HepG2 (cell line): ENCODE data around the gene RAD52. TPM values are rescaled to one million over a fixed set of nuclear protein-coding genes. Genes with fewer than 3 reads are reported as not detected.

Source experiments
- CBX1 ChIP-seq: IDR thresholded peaks from one replicate; pipeline ENCODE4 v1.6.1; 2016; ENCODE audit warnings: antibody characterized with exemption, low read depth
- MTERF4 ChIP-seq: sonication (generic); formaldehyde crosslinking; IDR thresholded peaks from 2 replicates; pipeline ENCODE4 v1.8.0; 2023; ENCODE audit warnings: mild to moderate bottlenecking, missing genetic modification reagents
- PRDM4 ChIP-seq: sonication (generic); formaldehyde crosslinking; IDR thresholded peaks from 2 replicates; pipeline ENCODE4 v1.9.0; 2021; ENCODE audit warnings: missing genetic modification reagents, borderline replicate concordance
- SP5 ChIP-seq: IDR thresholded peaks from 2 replicates; pipeline ENCODE4 v1.6.1; 2016; ENCODE audit warnings: low read depth, borderline replicate concordance
- ZBTB40 ChIP-seq, 2 experiments: fragments of 450-650 bp in 1 of 2; sonication (generic) in 1 of 2; formaldehyde crosslinking in 1 of 2; IDR thresholded peaks; 2 replicates each; pipeline versions ENCODE4 v1.6.1 to v1.8.0; 2016 to 2022; ENCODE audit warnings: antibody characterized with exemption in 1 of 2, mild to moderate bottlenecking in 1 of 2, missing genetic modification reagents in 1 of 2
- ZFP36L1 ChIP-seq: sonication (generic); formaldehyde crosslinking; IDR thresholded peaks from 2 replicates; pipeline ENCODE4 v1.8.0; 2022; ENCODE audit warnings: mild to moderate bottlenecking, missing genetic modification reagents, moderate library complexity
- ZFP82 ChIP-seq: sonication (generic); formaldehyde crosslinking; IDR thresholded peaks from 2 replicates; pipeline ENCODE4 v1.5.1; 2020; ENCODE audit warnings: mild to moderate bottlenecking, missing genetic modification reagents, borderline replicate concordance
- ZNF567 ChIP-seq: sonication (generic); formaldehyde crosslinking; IDR thresholded peaks from 2 replicates; pipeline ENCODE4 v1.8.1; 2023; ENCODE audit warnings: mild to moderate bottlenecking, missing genetic modification reagents, borderline replicate concordance
- ZNF572 ChIP-seq: sonication (generic); formaldehyde crosslinking; IDR thresholded peaks from 2 replicates; pipeline ENCODE4 v1.5.1; 2020; ENCODE audit warnings: mild to moderate bottlenecking, missing genetic modification reagents
- ZNF615 ChIP-seq: sonication (generic); formaldehyde crosslinking; IDR thresholded peaks from 2 replicates; pipeline ENCODE4 v1.5.0; 2020; ENCODE audit warnings: mild to moderate bottlenecking, missing genetic modification reagents, borderline replicate concordance
- ZSCAN12 ChIP-seq: sonication (generic); formaldehyde crosslinking; IDR thresholded peaks from 2 replicates; pipeline ENCODE4 v1.9.0; 2021; ENCODE audit warnings: mild to moderate bottlenecking, missing genetic modification reagents
- polyA plus RNA-seq, 8 experiments: library from polyadenylated mRNA; depleted of rRNA in 3 of 8; stranded (reverse) in 7 of 8; unstranded in 1 of 8; fragments of >200 nt; fragmentation: Illumina TruSeq in 4 of 8; extraction: Trizol in 4 of 8; gene quantifications; 2 replicates each; pipeline versions ENCODE4 v1.2.1 to v1.2.3, GENCODE V29; 2011 to 2016; ENCODE audit warnings: low read depth in 4 of 8, missing spikeins in 1 of 8, mixed read lengths in 1 of 8; ENCODE audit not compliant: insufficient read depth in 1 of 8
- total RNA-seq, 5 experiments: library from RNA; depleted of rRNA; stranded (reverse); fragments of >200 nt; fragmentation: Illumina TruSeq; extraction: Trizol; gene quantifications; 2 replicates each; pipeline ENCODE4 v1.2.3, GENCODE V29; 2016; ENCODE audit warnings: low read depth in 1 of 5

RAD52 gene
- total and polyA plus RNA-seq, 2 of the 13 experiments (the other 11 are each of a cell fraction or from before 2014, with no cell fraction given) = 14.3 to 19.9 TPM

GRCh38 chr12:949453-950191 lies at the start of gene RAD52 (continued):
- TF ChIP-seq PRDM4 (CRISPR knock-in tag) (no peak), ZFP82 (CRISPR knock-in tag) (peak; percentile 76), ZBTB40 (IDR thresholded peaks at IDR 0.05) (no peak), ZBTB40 (CRISPR knock-in tag; IDR thresholded peaks at IDR 0.05) (no peak), ZFP36L1 (CRISPR knock-in tag) (peak; percentile 68; the same call in 1 of the 2 replicates), MTERF4 (CRISPR knock-in tag) (no peak), ZNF572 (CRISPR knock-in tag) (0 out of 2 replicates have a peak, but pooled peaks have one; percentile 52), CBX1 (no peak), ZNF615 (CRISPR knock-in tag) (0 out of 2 replicates have a peak, but pooled peaks have one; percentile 40), ZSCAN12 (CRISPR knock-in tag) (no peak), ZNF567 (CRISPR knock-in tag) (peak; percentile 24; the same call in 1 of the 2 replicates), SP5 (CRISPR knock-in tag) (peak; percentile 31; the same call in 1 of the 2 replicates)
